Muscle layer of duodenum (tissue), 2 donors: Measurements from ENCODE around the gene MPRIP.

Experiments
- H3K27ac ChIP-seq: one replicate; pipeline ENCODE4 v1.7.0; 2013; ENCODE audit warnings: mild to moderate bottlenecking, low read length
- H3K27me3 ChIP-seq: one replicate; pipeline ENCODE4 v1.7.0; 2013; ENCODE audit warnings: low read depth, mild to moderate bottlenecking, control low read depth, low read length
- H3K36me3 ChIP-seq, 2 donors: one replicate each; pipeline ENCODE4 v1.7.0; 2013; ENCODE audit warnings: low read length in 2 of 2, control low read depth in 1 of 2, mild to moderate bottlenecking in 1 of 2; ENCODE audit not compliant: insufficient read depth in 2 of 2, control insufficient read depth in 1 of 2
- H3K4me1 ChIP-seq, 2 donors: one replicate each; pipeline ENCODE4 v1.7.0; 2013; ENCODE audit warnings: low read length in 2 of 2, mild to moderate bottlenecking in 2 of 2, control low read depth in 1 of 2, moderate library complexity in 1 of 2; ENCODE audit not compliant: insufficient read depth in 2 of 2, control insufficient read depth in 1 of 2
- H3K4me3 ChIP-seq, 2 donors: one replicate each; pipeline ENCODE4 v1.7.0; 2013; ENCODE audit warnings: low read length in 2 of 2, low read depth in 1 of 2, mild to moderate bottlenecking in 1 of 2
- H3K9me3 ChIP-seq, 2 donors: one replicate each; pipeline ENCODE4 v1.7.0; 2013; ENCODE audit warnings: low read length in 2 of 2, control low read depth in 1 of 2, mild to moderate bottlenecking in 1 of 2; ENCODE audit not compliant: control insufficient read depth in 1 of 2
- donor health status: healthy.

MPRIP gene

DNA sequence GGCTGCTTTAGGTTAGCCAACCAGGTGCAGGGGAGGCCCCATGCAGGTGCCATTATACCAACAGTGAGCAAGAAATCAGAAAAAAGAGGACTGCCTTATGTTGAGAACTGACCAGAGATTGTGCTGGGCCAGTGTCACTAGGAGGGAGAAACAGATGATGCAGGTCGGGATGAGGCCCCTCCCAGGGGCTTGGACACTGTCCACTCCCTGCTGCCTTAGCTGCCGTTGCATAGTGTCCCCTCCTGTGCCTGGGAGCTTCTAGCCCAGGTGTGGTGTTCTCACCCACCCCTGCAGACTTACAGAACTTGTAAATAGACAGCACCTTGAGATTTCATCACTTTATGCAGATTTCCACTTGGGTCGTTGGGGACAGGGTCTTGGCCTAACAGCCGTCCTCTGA is 127.1 kb downstream of the MPRIP start:
- no peaks in the 10 kb centered on the region for H3K27me3 ChIP-seq
- H3K4me3 ChIP-seq, result no peak overlapping the region
- H3K9me3 ChIP-seq, result no peaks in the 10 kb centered on the region
- no peaks in the 10 kb centered on the region for H3K4me1 ChIP-seq
- no peak overlapping the region for H3K27ac ChIP-seq
- H3K36me3 ChIP-seq, result peaks cover 54 to 92% of the 10 kb centered on the region in 2 donors

DNA sequence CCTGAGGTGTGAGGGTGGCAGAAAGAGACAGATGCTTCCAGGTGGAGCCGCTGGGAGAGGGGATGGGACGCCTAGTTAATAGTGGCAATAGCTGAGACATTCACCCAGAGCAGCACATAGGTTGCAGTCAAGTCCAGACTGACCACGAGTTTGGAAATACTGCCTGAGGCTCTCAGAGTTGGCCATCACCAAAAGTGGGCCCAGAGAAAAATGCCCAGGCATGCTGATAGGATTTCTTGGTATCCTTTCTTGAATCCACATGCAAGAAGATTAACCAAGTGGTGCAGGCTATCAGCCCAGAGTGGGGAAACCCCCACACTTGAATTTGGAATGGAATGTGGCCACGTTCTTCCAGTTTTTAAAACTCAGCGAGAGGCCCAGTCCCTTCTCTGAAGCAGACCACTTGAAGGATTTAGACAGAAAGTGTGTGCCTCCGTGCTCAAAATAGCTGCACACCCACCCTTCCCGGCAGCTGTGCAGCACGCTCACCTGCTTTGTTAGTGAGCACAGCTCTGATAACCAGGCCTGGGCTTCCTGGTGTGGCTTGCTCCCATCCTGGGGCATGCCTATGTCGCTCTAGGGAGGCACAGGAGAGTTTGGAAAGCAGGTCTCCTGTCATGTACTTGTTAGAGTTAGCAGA is 128.2 kb downstream of the MPRIP start:
- Histone ChIP-seq H3K27ac (no peak overlapping the region), H3K4me1 (no peaks in the 10 kb centered on the region), H3K9me3 (no peaks in the 10 kb centered on the region), H3K36me3 (peaks cover 53 to 92% of the 10 kb centered on the region in 2 donors), H3K4me3 (no peak overlapping the region), H3K27me3 (no peaks in the 10 kb centered on the region)

DNA sequence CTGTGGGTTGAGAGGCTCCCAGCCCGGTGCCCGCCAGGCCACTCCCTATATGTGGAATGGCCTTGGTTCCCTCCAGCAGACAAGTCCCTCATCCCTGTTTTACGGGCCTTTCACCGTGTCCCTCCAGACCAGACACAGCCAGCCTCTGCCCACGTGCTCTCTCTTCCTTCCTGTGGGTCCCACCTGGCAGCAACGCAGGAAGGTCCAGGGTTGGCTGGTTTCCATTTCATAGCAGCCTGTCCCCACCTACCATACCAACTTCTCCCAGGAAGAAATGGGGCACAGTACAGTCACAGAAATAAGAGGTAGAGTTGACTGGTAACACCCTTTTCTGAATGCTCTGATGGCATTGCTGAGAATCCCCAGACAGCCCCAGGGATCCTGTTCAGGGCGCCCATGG is 128.9 kb downstream of the MPRIP start:
- peaks cover 53 to 92% of the 10 kb centered on the region in 2 donors for H3K36me3 ChIP-seq
- no peak overlapping the region for H3K4me3 ChIP-seq
- H3K27me3 ChIP-seq, result no peaks in the 10 kb centered on the region
- H3K4me1 ChIP-seq, result no peaks in the 10 kb centered on the region
- no peaks in the 10 kb centered on the region for H3K9me3 ChIP-seq
- no peak overlapping the region for H3K27ac ChIP-seq

GRCh38 chr17:17172001-17172939 is 130.0 kb downstream of the MPRIP start:
- no peak overlapping the region for H3K4me3 ChIP-seq
- H3K27ac ChIP-seq, result no peak overlapping the region
- no peaks in the 10 kb centered on the region for H3K9me3 ChIP-seq
- H3K27me3 ChIP-seq, result no peaks in the 10 kb centered on the region
- peaks cover 54 to 93% of the 10 kb centered on the region in 2 donors for H3K36me3 ChIP-seq
- no peaks in the 10 kb centered on the region for H3K4me1 ChIP-seq

DNA sequence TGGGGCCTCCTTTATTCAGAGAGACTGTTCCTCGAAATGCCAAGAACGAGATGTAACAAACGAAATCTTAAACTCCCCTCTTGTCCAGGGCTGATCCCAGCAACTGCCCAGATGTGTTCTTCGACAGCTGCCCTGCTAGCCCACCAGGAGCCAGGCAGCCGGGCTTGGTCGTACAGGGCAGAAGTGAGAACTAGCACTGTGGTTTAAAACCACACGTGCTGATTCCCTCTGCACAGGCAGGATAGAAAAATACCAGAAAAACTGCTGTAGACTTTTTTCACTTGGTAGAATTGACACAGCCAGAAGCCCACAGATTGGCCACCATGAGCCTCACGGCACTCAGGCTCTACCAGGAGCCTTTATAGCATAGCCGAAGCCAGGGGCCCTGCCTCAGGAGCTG is 130.7 kb downstream of the MPRIP start:
- Histone ChIP-seq H3K4me3 (no peak overlapping the region), H3K9me3 (no peaks in the 10 kb centered on the region), H3K36me3 (peaks cover 55 to 94% of the 10 kb centered on the region in 2 donors), H3K27me3 (no peaks in the 10 kb centered on the region), H3K27ac (no peak overlapping the region), H3K4me1 (no peaks in the 10 kb centered on the region)

GRCh38 chr17:17173921-17174320 is 131.7 kb downstream of the MPRIP start:
- H3K27ac ChIP-seq, result no peak overlapping the region
- H3K9me3 ChIP-seq, result no peaks in the 10 kb centered on the region
- H3K4me1 ChIP-seq, result no peaks in the 10 kb centered on the region
- H3K36me3 ChIP-seq, result peaks cover 59 to 95% of the 10 kb centered on the region in 2 donors
- H3K4me3 ChIP-seq, result no peak overlapping the region
- H3K27me3 ChIP-seq, result no peaks in the 10 kb centered on the region

GRCh38 chr17:17175340-17175739 is 133.1 kb downstream of the MPRIP start:
- Histone ChIP-seq H3K36me3 (peaks cover 68 to 95% of the 10 kb centered on the region in 2 donors), H3K4me1 (no peaks in the 10 kb centered on the region), H3K4me3 (no peak overlapping the region), H3K27ac (no peak overlapping the region), H3K9me3 (no peaks in the 10 kb centered on the region), H3K27me3 (no peaks in the 10 kb centered on the region)

DNA sequence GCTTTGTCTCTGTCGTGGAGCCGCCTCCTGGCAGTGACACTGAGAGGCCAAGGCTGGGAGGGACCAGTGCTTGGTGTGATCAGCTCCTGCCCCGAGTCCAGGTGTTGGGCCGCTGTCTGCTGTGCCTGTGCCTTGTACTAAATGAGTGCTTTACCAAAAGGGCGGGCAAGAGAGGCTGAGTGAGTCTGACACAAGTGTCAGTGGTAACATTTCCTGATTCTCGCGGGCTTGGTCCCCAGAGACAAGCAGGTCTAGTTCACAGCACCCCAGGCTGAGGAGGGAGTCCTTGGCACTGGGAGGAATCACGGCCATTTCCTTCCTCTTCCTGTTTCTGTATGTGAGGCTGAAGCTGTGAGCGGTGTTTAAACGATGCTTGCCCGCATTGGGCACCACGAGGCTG is 133.7 kb downstream of the MPRIP start:
- Histone ChIP-seq H3K4me3 (no peak overlapping the region), H3K36me3 (peaks cover 73 to 95% of the 10 kb centered on the region in 2 donors), H3K9me3 (no peaks in the 10 kb centered on the region), H3K27ac (no peak overlapping the region), H3K4me1 (no peaks in the 10 kb centered on the region), H3K27me3 (no peaks in the 10 kb centered on the region)

DNA sequence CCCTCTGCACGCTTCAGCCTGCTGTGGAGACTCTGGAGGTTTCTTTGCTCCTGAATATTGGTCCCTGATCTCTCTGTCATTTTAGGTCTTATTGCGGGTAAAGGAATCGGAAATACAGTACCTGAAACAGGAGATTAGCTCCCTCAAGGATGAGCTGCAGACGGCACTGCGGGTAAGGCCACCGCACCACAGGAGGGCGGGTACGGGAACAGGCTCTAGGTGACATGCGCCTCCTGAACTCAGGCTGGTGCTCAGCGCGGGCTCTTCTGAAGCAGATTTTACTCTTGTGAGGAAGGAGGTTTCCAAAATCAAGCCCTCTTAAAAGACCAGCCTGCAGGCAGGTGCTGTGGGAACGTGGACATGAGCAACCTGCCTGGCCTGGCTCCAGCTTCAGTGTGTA is 134.1 kb downstream of the MPRIP start:
- no peak overlapping the region for H3K27ac ChIP-seq
- H3K27me3 ChIP-seq, result no peaks in the 10 kb centered on the region
- no peaks in the 10 kb centered on the region for H3K4me1 ChIP-seq
- H3K4me3 ChIP-seq, result no peak overlapping the region
- H3K36me3 ChIP-seq, result peaks cover 76 to 93% of the 10 kb centered on the region in 2 donors
- no peaks in the 10 kb centered on the region for H3K9me3 ChIP-seq

DNA sequence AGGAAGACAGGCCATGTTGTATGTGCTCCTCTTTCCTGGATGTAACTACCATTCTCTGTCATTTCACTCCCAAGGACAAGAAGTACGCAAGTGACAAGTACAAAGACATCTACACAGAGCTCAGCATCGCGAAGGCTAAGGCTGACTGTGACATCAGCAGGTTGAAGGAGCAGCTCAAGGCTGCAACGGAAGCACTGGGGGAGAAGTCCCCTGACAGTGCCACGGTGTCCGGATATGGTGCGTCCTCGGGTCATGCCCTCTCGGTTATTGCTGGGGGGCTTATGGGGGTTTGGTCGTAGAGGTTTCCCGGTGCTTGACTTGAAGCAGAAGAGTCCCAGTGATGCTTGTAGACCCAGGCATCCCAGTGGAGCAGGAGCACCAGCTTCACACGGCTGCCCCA is 134.9 kb downstream of the MPRIP start:
- no peaks in the 10 kb centered on the region for H3K27me3 ChIP-seq
- H3K27ac ChIP-seq, result no peak overlapping the region
- peaks cover 78 to 93% of the 10 kb centered on the region in 2 donors for H3K36me3 ChIP-seq
- no peaks in the 10 kb centered on the region for H3K4me1 ChIP-seq
- no peaks in the 10 kb centered on the region for H3K9me3 ChIP-seq
- H3K4me3 ChIP-seq, result no peak overlapping the region

GRCh38 chr17:17179371-17179827 is 137.1 kb downstream of the MPRIP start:
- H3K36me3 ChIP-seq, result peaks cover 80 to 91% of the 10 kb centered on the region in 2 donors
- no peak overlapping the region for H3K4me3 ChIP-seq
- H3K27me3 ChIP-seq, result no peaks in the 10 kb centered on the region
- no peaks in the 10 kb centered on the region for H3K9me3 ChIP-seq
- no peaks in the 10 kb centered on the region for H3K4me1 ChIP-seq
- no peak overlapping the region for H3K27ac ChIP-seq
